ENCODE results near the gene UCN3.

UCN3 gene

GRCh38 chr10:5343561-5343960 is 21.2 kb upstream of the UCN3 start:
- peaks cover 0 to 3% of the 10 kb centered on the region in 2 donors for H3K4me1 ChIP-seq (ENCODE audit: control insufficient read depth in 2 of 2, insufficient read depth in 2 of 2, low read length in 2 of 2)
- H3K27me3 ChIP-seq (ENCODE audit: control insufficient read depth in 2 of 2, insufficient read depth in 2 of 2, low read length in 2 of 2): no peaks in the 10 kb centered on the region
- H3K9ac ChIP-seq (ENCODE audit: low read depth in 1 of 2, low read length in 2 of 2): no peak overlapping the region
- no peak overlapping the region for H3K4me3 ChIP-seq (ENCODE audit: low read length in 2 of 2)
- H3K9me3 ChIP-seq (ENCODE audit: control insufficient read depth in 2 of 2, low read length in 2 of 2): no peaks in the 10 kb centered on the region
- H3K27ac ChIP-seq (ENCODE audit: low read depth in 2 of 2, low read length in 2 of 2): no peak overlapping the region
- H3K36me3 ChIP-seq (ENCODE audit: control insufficient read depth in 2 of 2, insufficient read depth in 2 of 2, low read length in 2 of 2): no peaks in the 10 kb centered on the region

GRCh38 chr10:5343979-5344378 is 20.8 kb upstream of the UCN3 start:
- Histone ChIP-seq H3K4me1 (ENCODE audit: control insufficient read depth in 2 of 2, insufficient read depth in 2 of 2, low read length in 2 of 2) (peaks cover 0 to 3% of the 10 kb centered on the region in 2 donors), H3K9me3 (ENCODE audit: control insufficient read depth in 2 of 2, low read length in 2 of 2) (no peaks in the 10 kb centered on the region), H3K27me3 (ENCODE audit: control insufficient read depth in 2 of 2, insufficient read depth in 2 of 2, low read length in 2 of 2) (no peaks in the 10 kb centered on the region), H3K36me3 (ENCODE audit: control insufficient read depth in 2 of 2, insufficient read depth in 2 of 2, low read length in 2 of 2) (no peaks in the 10 kb centered on the region), H3K4me3 (ENCODE audit: low read length in 2 of 2) (no peak overlapping the region), H3K9ac (ENCODE audit: low read depth in 1 of 2, low read length in 2 of 2) (no peak overlapping the region), H3K27ac (ENCODE audit: low read depth in 2 of 2, low read length in 2 of 2) (no peak overlapping the region)

- H3K4me3 ChIP-seq (ENCODE audit: low read length in 2 of 2): no peak overlapping the region
- H3K27me3 ChIP-seq (ENCODE audit: control insufficient read depth in 2 of 2, insufficient read depth in 2 of 2, low read length in 2 of 2): no peaks in the 10 kb centered on the region
- peaks cover 0 to 3% of the 10 kb centered on the region in 2 donors for H3K4me1 ChIP-seq (ENCODE audit: control insufficient read depth in 2 of 2, insufficient read depth in 2 of 2, low read length in 2 of 2)
- no peak overlapping the region for H3K27ac ChIP-seq (ENCODE audit: low read depth in 2 of 2, low read length in 2 of 2)
- H3K9me3 ChIP-seq (ENCODE audit: control insufficient read depth in 2 of 2, low read length in 2 of 2): no peaks in the 10 kb centered on the region
- no peak overlapping the region for H3K9ac ChIP-seq (ENCODE audit: low read depth in 1 of 2, low read length in 2 of 2)
- no peaks in the 10 kb centered on the region for H3K36me3 ChIP-seq (ENCODE audit: control insufficient read depth in 2 of 2, insufficient read depth in 2 of 2, low read length in 2 of 2)
Observed at GRCh38 chr10:5344746-5345145, 20.0 kb upstream of the UCN3 start.

- Histone ChIP-seq H3K36me3 (ENCODE audit: control insufficient read depth in 2 of 2, insufficient read depth in 2 of 2, low read length in 2 of 2) (no peaks in the 10 kb centered on the region), H3K27ac (ENCODE audit: low read depth in 2 of 2, low read length in 2 of 2) (no peak overlapping the region), H3K9me3 (ENCODE audit: control insufficient read depth in 2 of 2, low read length in 2 of 2) (no peaks in the 10 kb centered on the region)
Observed at GRCh38 chr10:5346881-5347280, 17.9 kb upstream of the UCN3 start.

GRCh38 chr10:5349362-5349761 is 15.4 kb upstream of the UCN3 start:
- no peak overlapping the region for H3K9ac ChIP-seq (ENCODE audit: low read depth in 1 of 2, low read length in 2 of 2)
- H3K9me3 ChIP-seq (ENCODE audit: control insufficient read depth in 2 of 2, low read length in 2 of 2): no peaks in the 10 kb centered on the region
- H3K27ac ChIP-seq (ENCODE audit: low read depth in 2 of 2, low read length in 2 of 2): no peak overlapping the region
- no peaks in the 10 kb centered on the region for H3K36me3 ChIP-seq (ENCODE audit: control insufficient read depth in 2 of 2, insufficient read depth in 2 of 2, low read length in 2 of 2)
- peaks cover 0 to 2% of the 10 kb centered on the region in 2 donors for H3K27me3 ChIP-seq (ENCODE audit: control insufficient read depth in 2 of 2, insufficient read depth in 2 of 2, low read length in 2 of 2)
- no peaks in the 10 kb centered on the region for H3K4me1 ChIP-seq (ENCODE audit: control insufficient read depth in 2 of 2, insufficient read depth in 2 of 2, low read length in 2 of 2)
- no peak overlapping the region for H3K4me3 ChIP-seq (ENCODE audit: low read length in 2 of 2)

More at GRCh38 chr10:5346881-5347280, 17.9 kb upstream of the UCN3 start:
- peaks cover 0 to 2% of the 10 kb centered on the region in 2 donors for H3K27me3 ChIP-seq (ENCODE audit: control insufficient read depth in 2 of 2, insufficient read depth in 2 of 2, low read length in 2 of 2)
- peaks cover 0 to 3% of the 10 kb centered on the region in 2 donors for H3K4me1 ChIP-seq (ENCODE audit: control insufficient read depth in 2 of 2, insufficient read depth in 2 of 2, low read length in 2 of 2)
- H3K4me3 ChIP-seq (ENCODE audit: low read length in 2 of 2): no peak overlapping the region
- H3K9ac ChIP-seq (ENCODE audit: low read depth in 1 of 2, low read length in 2 of 2): no peak overlapping the region

GRCh38 chr10:5354068-5354467 is 10.7 kb upstream of the UCN3 start:
- H3K36me3 ChIP-seq (ENCODE audit: control insufficient read depth in 2 of 2, insufficient read depth in 2 of 2, low read length in 2 of 2): no peaks in the 10 kb centered on the region
- no peaks in the 10 kb centered on the region for H3K4me1 ChIP-seq (ENCODE audit: control insufficient read depth in 2 of 2, insufficient read depth in 2 of 2, low read length in 2 of 2)
- H3K9ac ChIP-seq (ENCODE audit: low read depth in 1 of 2, low read length in 2 of 2): no peak overlapping the region
- no peak overlapping the region for H3K27ac ChIP-seq (ENCODE audit: low read depth in 2 of 2, low read length in 2 of 2)
- no peaks in the 10 kb centered on the region for H3K9me3 ChIP-seq (ENCODE audit: control insufficient read depth in 2 of 2, low read length in 2 of 2)
- H3K4me3 ChIP-seq (ENCODE audit: low read length in 2 of 2): no peak overlapping the region
- H3K27me3 ChIP-seq (ENCODE audit: control insufficient read depth in 2 of 2, insufficient read depth in 2 of 2, low read length in 2 of 2): peaks cover 0 to 2% of the 10 kb centered on the region in 2 donors

- no peaks in the 10 kb centered on the region for H3K9me3 ChIP-seq (ENCODE audit: control insufficient read depth in 2 of 2, low read length in 2 of 2)
- no peak overlapping the region for H3K27ac ChIP-seq (ENCODE audit: low read depth in 2 of 2, low read length in 2 of 2)
- H3K9ac ChIP-seq (ENCODE audit: low read depth in 1 of 2, low read length in 2 of 2): no peak overlapping the region
- H3K27me3 ChIP-seq (ENCODE audit: control insufficient read depth in 2 of 2, insufficient read depth in 2 of 2, low read length in 2 of 2): no peaks in the 10 kb centered on the region
- H3K4me3 ChIP-seq (ENCODE audit: low read length in 2 of 2): no peak overlapping the region
- H3K36me3 ChIP-seq (ENCODE audit: control insufficient read depth in 2 of 2, insufficient read depth in 2 of 2, low read length in 2 of 2): no peaks in the 10 kb centered on the region
- H3K4me1 ChIP-seq (ENCODE audit: control insufficient read depth in 2 of 2, insufficient read depth in 2 of 2, low read length in 2 of 2): peaks cover 0 to 9% of the 10 kb centered on the region in 2 donors
Observed at GRCh38 chr10:5355594-5356301, 9.0 kb upstream of the UCN3 start.

- Histone ChIP-seq H3K27me3 (ENCODE audit: control insufficient read depth in 2 of 2, insufficient read depth in 2 of 2, low read length in 2 of 2) (no peaks in the 10 kb centered on the region), H3K27ac (ENCODE audit: low read depth in 2 of 2, low read length in 2 of 2) (no peak overlapping the region), H3K4me3 (ENCODE audit: low read length in 2 of 2) (no peak overlapping the region), H3K4me1 (ENCODE audit: control insufficient read depth in 2 of 2, insufficient read depth in 2 of 2, low read length in 2 of 2) (peaks cover 0 to 9% of the 10 kb centered on the region in 2 donors), H3K9me3 (ENCODE audit: control insufficient read depth in 2 of 2, low read length in 2 of 2) (no peaks in the 10 kb centered on the region), H3K36me3 (ENCODE audit: control insufficient read depth in 2 of 2, insufficient read depth in 2 of 2, low read length in 2 of 2) (no peaks in the 10 kb centered on the region), H3K9ac (ENCODE audit: low read depth in 1 of 2, low read length in 2 of 2) (no peak overlapping the region)
Observed at GRCh38 chr10:5356302-5356763, 8.4 kb upstream of the UCN3 start.

- no peaks in the 10 kb centered on the region for H3K36me3 ChIP-seq (ENCODE audit: control insufficient read depth in 2 of 2, insufficient read depth in 2 of 2, low read length in 2 of 2)
- H3K9me3 ChIP-seq (ENCODE audit: control insufficient read depth in 2 of 2, low read length in 2 of 2): no peaks in the 10 kb centered on the region
- no peak overlapping the region for H3K27ac ChIP-seq (ENCODE audit: low read depth in 2 of 2, low read length in 2 of 2)
- no peak overlapping the region for H3K4me3 ChIP-seq (ENCODE audit: low read length in 2 of 2)
- H3K27me3 ChIP-seq (ENCODE audit: control insufficient read depth in 2 of 2, insufficient read depth in 2 of 2, low read length in 2 of 2): peaks cover 10 to 16% of the 10 kb centered on the region in 2 donors
- H3K9ac ChIP-seq (ENCODE audit: low read depth in 1 of 2, low read length in 2 of 2): no peak overlapping the region
- H3K4me1 ChIP-seq (ENCODE audit: control insufficient read depth in 2 of 2, insufficient read depth in 2 of 2, low read length in 2 of 2): peaks cover 0 to 11% of the 10 kb centered on the region in 2 donors
Observed at GRCh38 chr10:5360318-5360915, 4.3 kb upstream of the UCN3 start.

GRCh38 chr10:5361966-5362365 is 2.8 kb upstream of the UCN3 start:
- H3K36me3 ChIP-seq (ENCODE audit: control insufficient read depth in 2 of 2, insufficient read depth in 2 of 2, low read length in 2 of 2): no peaks in the 10 kb centered on the region

More at GRCh38 chr10:5361966-5362365, 2.8 kb upstream of the UCN3 start:
- Histone ChIP-seq H3K27me3 (ENCODE audit: control insufficient read depth in 2 of 2, insufficient read depth in 2 of 2, low read length in 2 of 2) (peaks cover 18 to 19% of the 10 kb centered on the region in 2 donors), H3K9ac (ENCODE audit: low read depth in 1 of 2, low read length in 2 of 2) (no peak overlapping the region), H3K4me3 (ENCODE audit: low read length in 2 of 2) (no peak overlapping the region), H3K27ac (ENCODE audit: low read depth in 2 of 2, low read length in 2 of 2) (no peak overlapping the region), H3K4me1 (ENCODE audit: control insufficient read depth in 2 of 2, insufficient read depth in 2 of 2, low read length in 2 of 2) (peaks cover 0 to 11% of the 10 kb centered on the region in 2 donors), H3K9me3 (ENCODE audit: control insufficient read depth in 2 of 2, low read length in 2 of 2) (no peaks in the 10 kb centered on the region)
